HG02678 (cell line): ENCODE data around the gene HDAC5.

Experiments used
- ATAC-seq: cut with Tn5 transposase; IDR thresholded peaks from one replicate; pipeline ENCODE4 v1.9.1; 2021; ENCODE audit warnings: mild to moderate bottlenecking, moderate library complexity; ENCODE audit not compliant: unreplicated experiment

HDAC5 gene

DNA sequence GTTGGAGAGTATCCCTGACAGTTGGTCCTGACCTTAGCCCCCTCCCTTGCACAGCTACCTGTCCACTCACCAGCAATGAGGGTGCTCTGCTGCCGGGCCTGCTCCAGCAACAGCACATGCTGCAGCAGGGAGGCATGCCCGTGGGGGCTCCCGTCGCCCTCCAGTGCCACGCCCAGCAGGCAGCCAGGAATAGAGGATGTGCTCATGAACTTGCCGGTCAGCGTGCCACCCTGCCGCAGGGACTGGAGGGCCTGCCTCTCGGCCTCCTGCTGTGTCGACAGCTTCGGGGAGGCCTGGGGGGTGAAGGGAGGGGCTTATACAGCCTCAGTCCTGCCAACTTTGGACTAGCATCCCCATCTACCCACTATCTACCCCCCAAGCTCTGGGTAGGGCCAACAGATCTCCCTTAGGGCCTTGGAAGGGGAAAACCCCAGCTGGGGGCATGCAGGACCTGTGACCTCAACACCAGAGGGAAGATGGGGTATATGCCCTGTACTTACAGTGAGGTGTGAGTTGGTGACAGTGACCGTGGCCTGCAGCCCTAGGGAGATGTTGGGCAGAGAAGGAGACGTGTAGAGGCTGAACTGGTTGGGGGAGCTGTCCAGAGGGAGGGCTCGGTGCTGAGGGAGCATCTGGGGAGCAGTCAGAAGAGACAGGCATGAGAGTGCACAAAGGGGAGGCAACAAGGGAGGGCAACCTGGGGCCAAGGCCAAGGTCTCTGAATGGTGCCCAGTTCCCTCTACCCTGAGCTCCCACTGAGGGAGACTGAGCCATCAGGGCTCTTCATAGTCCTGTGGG lies 32.0 kb downstream of the HDAC5 start:
- no peak for ATAC-seq

- no peak for ATAC-seq
Measured at GRCh38 chr17:44088254-44088653, 35.2 kb downstream of the HDAC5 start.

GRCh38 chr17:44087319-44087718 lies 36.1 kb downstream of the HDAC5 start:
- no peak for ATAC-seq

GRCh38 chr17:44086364-44087311 lies 36.8 kb downstream of the HDAC5 start:
- ATAC-seq = no peak

DNA sequence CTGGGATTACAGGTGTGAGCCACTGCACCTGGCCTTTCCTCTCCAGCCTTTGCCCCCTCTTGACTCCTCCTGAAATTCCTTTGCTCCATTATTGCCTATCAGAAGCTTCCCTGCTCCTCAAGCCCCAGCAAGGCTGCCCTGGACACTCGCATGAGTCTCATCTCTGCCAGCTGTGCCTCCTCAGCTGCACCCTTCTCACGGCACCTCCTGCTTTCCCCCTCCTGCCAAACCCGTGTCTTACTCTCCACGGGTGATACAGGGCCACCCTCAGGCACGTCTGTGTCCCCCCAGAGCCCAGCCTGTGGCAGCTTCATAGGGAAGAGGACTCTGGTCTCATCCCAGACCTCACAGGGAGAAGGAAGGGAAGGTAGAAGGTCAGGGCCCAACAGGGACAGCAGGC lies 37.5 kb downstream of the HDAC5 start:
- ATAC-seq = no peak

DNA sequence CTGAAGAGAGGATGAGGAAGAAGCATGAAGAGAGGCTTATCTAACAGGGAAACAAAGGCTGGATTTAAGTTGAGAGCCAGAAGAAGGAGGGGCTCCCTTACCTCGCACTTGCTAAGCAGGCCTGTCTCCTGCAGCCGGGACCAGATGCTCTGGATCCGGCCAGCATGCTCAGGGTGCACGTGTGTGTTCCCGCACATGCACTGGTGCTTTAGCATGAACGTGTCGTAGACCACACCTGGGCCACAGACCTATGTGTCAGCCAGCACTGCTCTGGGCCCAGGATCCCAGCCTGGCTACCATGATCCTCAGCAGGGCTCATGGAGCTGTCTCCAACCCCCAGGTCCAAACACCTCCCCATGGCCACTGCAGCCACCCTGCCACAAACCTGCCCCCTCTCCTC lies 38.5 kb downstream of the HDAC5 start:
- no peak for ATAC-seq

DNA sequence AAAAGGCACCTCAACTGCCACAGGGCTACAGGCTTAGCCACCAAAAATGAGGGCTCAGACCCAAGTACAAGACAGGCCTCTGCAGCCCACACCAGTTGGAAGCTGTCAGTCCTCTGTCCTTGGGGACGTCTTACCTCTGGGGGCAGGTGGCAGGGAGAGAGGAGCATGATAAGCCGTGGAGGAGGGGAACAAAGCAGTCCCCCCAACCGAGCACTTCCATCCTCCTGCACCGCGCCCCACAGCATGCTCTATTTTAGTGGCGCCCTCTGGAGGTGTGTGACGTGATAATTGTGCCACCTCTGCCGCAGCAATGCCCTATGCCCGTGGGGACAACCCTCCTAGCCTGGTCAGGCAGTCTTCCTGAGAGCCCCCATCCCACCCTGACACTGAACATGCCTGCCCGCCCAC lies 39.3 kb downstream of the HDAC5 start:
- no peak for ATAC-seq

DNA sequence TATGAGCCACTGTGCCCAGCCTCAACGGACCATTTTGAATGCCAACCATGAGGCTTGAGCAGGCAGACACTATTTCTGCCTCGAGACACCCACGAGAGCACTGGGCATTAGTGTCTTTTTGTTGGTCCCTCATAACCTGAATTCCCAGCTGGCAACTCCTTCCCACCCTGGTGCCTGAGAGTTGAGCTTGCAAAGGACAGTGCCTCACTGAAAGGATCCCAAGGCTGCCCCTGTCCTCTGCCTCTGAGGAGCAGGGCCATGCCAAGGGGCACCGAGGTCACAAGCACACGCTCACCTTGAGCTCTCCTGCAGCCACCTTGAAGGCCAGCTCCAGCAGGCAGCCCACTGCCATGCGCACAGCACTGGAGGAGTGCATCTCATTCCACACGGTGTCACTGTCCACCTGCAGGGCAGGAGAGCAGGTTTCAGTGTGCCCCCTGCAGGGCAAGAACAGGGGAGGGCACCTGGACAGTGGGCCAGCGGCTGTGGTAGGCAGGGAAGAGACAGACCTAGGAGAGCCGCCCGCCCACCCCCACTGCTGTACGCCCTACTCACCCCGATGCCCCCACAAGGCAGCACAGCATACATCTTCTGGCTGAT lies 40.1 kb downstream of the HDAC5 start:
- no peak for ATAC-seq

DNA sequence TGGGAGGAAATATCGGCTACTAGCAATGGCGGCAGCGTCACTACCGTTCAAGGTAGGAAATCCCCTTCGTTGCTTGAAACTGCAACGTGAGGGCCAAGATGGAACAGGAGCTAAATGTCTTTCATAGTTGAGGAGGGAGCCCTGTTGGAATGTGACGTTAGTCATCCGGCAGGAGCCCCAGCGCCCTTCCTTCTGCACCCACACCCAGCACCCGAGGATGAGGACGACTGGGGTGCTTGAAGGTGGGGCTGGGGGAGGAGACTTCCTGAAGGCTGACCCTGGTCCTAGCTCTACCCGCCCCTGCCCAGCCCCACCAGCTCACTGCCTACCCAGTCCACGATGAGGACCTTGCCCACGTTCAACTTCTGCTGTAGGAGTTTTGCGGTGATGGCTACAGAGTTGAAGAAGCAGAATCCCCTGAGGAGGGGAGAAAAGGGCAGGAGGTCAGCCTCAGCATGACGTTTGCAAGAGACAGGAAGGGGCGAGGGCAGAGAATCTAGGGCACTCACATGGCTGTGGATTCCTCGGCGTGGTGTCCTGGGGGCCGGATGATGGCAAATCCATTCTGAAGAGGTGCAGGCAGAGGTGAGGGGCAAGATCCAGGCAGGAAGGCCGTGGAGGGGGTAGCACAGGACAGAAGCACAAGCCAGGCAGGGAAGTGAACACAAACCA lies 41.0 kb downstream of the HDAC5 start:
- ATAC-seq = no peak

DNA sequence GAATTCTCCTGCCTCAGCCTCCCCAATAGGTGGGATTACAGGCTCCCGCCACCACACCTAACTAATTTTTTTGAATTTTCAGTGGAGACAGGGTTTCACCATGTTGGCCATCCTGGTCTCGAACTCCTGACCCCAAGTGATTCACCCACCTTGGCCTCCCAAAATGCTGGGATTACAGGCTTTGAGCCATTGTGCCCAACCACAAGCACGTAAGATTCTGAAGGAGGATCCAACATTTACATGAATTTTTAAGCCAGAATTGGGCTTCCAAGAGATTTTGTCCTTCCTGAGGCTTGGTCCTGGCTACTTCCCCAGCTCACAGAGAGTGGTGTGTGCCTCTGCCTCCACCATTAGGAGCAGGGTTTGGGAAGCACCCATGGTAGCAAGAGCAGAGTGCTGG lies 41.8 kb downstream of the HDAC5 start:
- no peak for ATAC-seq

DNA sequence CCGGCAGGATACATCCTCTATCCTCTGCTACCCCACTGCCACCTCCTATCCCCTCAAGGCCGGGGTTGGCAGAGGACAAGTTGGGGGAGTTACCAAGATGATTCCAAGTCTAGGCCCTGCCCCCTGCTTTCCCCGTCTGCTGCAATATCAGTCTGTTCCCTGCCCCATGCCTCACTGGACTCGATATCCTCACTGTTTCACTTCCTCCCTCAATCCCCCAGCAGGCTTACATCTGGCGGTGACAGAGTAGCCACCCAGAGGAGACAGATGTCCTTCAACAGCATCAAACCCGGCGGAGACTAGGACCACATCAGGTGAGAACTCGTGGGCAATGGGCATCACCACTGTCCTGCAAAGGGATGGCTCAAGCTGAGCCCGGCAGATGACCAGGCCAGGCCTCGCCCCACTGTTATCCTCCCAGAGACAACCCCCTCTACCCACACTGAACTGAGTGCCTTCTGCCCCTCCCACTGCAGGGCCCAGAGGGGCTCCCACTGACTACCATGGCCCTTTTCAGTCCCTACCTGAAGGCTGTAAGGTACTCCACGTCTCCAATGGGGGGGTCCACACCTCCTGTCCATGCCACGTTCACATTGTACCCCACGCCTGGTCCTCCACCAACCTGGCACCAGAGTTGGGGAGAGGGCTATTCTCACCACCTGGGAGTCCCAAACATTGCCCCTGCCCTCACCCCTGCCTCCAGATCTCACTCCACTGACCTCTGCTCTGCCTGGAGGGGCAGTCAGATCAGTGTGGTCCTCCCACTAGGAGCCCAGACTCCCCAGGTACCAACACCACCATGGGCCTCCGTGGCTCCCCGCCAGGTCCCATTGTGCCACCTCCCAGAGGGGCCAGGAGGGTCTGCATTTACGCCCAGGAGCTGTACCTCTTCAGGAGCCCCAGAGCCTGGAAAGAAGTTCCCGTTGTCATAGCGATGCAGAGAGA lies 43.3 kb downstream of the HDAC5 start:
- no peak for ATAC-seq

GRCh38 chr17:44078412-44078811 lies 45.0 kb downstream of the HDAC5 start:
- ATAC-seq = no peak

- no peak for ATAC-seq
Measured at GRCh38 chr17:44077595-44077909, 45.9 kb downstream of the HDAC5 start.

GRCh38 chr17:44076716-44077594 lies 46.5 kb downstream of the HDAC5 start:
- no peak for ATAC-seq

DNA sequence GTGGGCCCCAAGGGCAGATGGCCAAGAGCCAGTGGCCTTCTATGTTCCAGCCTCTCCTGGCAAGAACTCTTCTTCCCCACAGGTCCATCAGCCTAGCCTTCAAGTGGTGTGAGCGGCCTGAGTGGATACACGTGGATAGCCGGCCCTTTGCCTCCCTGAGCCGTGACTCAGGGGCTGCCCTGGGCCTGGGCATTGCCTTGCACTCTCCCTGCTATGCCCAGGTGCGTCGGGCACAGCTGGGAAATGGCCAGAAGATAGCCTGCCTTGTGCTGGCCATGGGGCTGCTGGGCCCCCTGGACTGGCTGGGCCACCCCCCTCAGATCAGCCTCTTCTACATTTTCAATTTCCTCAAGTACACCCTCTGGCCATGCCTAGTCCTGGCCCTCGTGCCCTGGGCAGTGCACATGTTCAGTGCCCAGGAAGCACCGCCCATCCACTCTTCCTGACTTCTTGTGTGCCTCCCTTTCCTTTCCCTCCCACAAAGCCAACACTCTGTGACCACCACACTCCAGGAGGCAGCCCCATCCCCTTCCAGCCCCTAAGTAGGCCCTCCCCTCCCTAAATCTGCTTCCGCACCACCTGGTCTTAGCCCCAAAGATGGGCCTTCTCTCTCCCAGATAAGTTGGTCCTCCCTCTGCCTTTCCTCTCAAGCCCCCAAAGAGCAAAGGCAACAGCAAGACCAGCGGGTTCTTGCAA lies 47.7 kb downstream of the HDAC5 start:
- ATAC-seq = no peak

DNA sequence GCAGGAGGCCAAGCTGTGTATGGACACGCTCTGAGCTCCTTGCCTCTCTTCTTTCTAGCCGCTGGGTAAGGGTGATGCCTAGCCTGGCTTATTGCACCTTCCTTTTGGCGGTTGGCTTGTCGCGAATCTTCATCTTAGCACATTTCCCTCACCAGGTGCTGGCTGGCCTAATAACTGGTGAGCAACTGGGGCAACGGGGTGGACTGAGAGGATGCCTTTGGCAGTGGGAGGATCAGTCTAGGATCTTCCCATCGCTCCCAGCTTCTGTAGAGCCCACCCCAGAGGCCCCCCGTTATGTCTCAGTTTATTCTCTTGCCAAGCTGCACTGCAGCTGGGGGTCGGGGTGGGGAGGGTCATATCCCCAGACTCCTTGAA lies 48.5 kb downstream of the HDAC5 start:
- no peak for ATAC-seq

DNA sequence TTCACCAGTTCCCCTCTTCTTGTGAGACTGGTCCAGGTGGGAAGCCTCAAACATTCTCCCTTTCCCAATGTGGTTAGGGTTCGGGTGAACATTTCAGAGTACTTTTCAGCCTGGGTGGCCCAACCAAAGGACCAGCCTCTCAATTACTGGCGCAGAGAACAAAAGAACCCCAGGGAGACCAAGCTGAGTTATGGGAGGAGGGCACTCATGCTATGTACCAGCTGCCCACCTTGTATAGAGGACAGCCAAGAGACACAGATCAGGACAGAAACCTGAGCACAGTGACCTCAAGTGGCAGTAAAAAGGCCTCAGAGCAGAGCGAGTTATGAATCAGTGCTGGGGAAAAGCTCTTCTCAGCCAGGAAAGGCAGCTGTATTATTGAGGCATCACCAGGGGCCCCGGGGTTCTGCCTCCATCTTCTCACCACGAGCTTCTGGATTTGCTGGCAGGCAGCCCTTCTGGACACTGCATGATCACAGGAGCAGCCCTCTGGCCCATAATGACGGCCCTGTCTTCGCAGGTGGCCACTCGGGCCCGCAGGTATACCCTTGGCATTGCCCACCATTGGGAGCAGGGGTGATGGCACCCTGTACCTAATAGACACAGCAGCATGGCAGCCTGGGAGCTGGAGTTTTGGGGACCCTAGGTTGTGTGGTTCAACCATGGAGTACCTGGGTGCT lies 49.1 kb downstream of the HDAC5 start:
- ATAC-seq = no peak

GRCh38 chr17:44071772-44072171 lies 51.7 kb downstream of the HDAC5 start:
- ATAC-seq = no peak
